ENCODE measurements around the gene VAV1. TPM values are rescaled to one million over a fixed set of nuclear protein-coding genes. Genes with fewer than 3 reads are reported as not detected.

VAV1 gene
- total RNA-seq, 1 experiment from 2014 or later: not detected

DNA sequence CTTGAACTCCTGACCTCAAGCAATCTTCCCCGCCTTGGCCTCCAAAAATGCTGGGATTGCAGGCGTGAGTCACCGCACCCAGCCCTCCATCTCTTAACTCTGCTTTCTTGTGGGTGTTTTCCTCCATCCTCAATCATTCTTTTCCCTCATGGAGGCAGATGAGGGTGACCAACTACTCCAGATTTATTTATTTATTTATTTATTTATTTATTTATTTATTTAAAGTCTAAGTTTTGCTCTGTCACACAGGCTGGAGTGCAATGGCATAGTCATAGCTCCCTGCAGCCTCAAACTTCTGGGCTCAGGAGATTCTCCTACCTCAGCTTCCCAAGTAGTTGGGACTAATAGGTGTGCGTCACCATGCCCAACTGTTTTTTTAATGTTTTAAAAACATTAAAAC, 14.9 kb downstream of the VAV1 start:
- POLR2A ChIA-PET: no interaction called here

DNA sequence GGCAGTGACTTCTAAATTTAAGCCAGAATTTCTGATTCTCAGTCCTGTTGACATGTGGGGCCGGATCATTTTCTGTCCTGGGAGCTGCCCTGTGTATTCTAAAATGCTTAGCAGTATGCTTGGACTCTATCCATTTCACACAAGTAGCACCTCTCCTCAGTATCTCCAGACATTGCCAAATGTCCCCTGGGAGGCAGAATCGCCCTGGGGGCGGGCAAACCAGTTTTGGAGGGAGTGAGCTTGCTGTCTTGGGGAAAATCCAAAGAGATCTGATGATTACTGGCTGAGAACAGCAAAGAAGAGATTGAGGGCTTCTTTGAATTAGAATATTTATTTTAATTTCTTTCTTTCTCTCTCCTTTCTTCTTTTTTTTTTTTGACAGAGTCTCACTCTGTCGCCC, 16.4 kb downstream of the VAV1 start:
- TF ChIP-seq CTCF (IDR thresholded peaks at IDR 0.05; ENCODE audit: insufficient read depth in 1 of 2, low read depth in 1 of 2, low read length in 1 of 2, severe bottlenecking in 1 of 2, unreplicated experiment in 1 of 2): no peak
- Mint-ChIP-seq H3K27ac (ENCODE audit: unreplicated experiment) (no peak overlapping the region), H3K9me3 (ENCODE audit: unreplicated experiment) (peaks cover 13% of the 10 kb centered on the region), H3K27me3 (ENCODE audit: insufficient read depth, unreplicated experiment) (no peaks in the 10 kb centered on the region), H3K36me3 (ENCODE audit: insufficient read depth, unreplicated experiment) (peaks cover 5% of the 10 kb centered on the region), H3K4me1 (ENCODE audit: low read depth, unreplicated experiment) (no peaks in the 10 kb centered on the region), H3K4me3 (ENCODE audit: unreplicated experiment) (no peak overlapping the region)
- no peaks in the 10 kb centered on the region for H3K4me1 ChIP-seq
- POLR2A ChIA-PET: interaction anchor here (0.7 kb wide), 1 partner anchor 48 kb away, joined by 4 read pairs; no protein-coding TSS in a partner anchor
- DNase-seq: no peak
- intact Hi-C loops (cut with micrococcal nuclease; ENCODE audit: unreplicated experiment): no loop called here
- H3K4me3 ChIP-seq (ENCODE audit: low read depth, low read length): no peak overlapping the region
- CTCF ChIA-PET: no interaction called here
- BruUV-seq (replicated peaks): no TSS peak
- H3K36me3 ChIP-seq (ENCODE audit: control insufficient read depth, insufficient read depth, low read length): no peaks in the 10 kb centered on the region
- no peaks in the 10 kb centered on the region for H3K9me3 ChIP-seq
- no peaks in the 10 kb centered on the region for H3K27me3 ChIP-seq (replicated peaks; ENCODE audit: control insufficient read depth, insufficient read depth, low read length)

More for the DNA sequence above, 14.9 kb downstream of the VAV1 start:
- Mint-ChIP-seq H3K27me3 (ENCODE audit: insufficient read depth, unreplicated experiment) (no peaks in the 10 kb centered on the region), H3K9me3 (ENCODE audit: unreplicated experiment) (peaks cover 10% of the 10 kb centered on the region), H3K36me3 (ENCODE audit: insufficient read depth, unreplicated experiment) (peaks cover 5% of the 10 kb centered on the region), H3K4me3 (ENCODE audit: unreplicated experiment) (no peak overlapping the region), H3K27ac (ENCODE audit: unreplicated experiment) (no peak overlapping the region), H3K4me1 (ENCODE audit: low read depth, unreplicated experiment) (no peaks in the 10 kb centered on the region)
- DNase-seq: no peak
- Histone ChIP-seq H3K4me1 (no peaks in the 10 kb centered on the region), H3K4me3 (ENCODE audit: low read depth, low read length) (no peak overlapping the region), H3K36me3 (ENCODE audit: control insufficient read depth, insufficient read depth, low read length) (no peaks in the 10 kb centered on the region), H3K27me3 (replicated peaks; ENCODE audit: control insufficient read depth, insufficient read depth, low read length) (no peaks in the 10 kb centered on the region), H3K9me3 (no peaks in the 10 kb centered on the region)
- TF ChIP-seq CTCF (IDR thresholded peaks at IDR 0.05; ENCODE audit: insufficient read depth in 1 of 2, low read depth in 1 of 2, low read length in 1 of 2, severe bottlenecking in 1 of 2, unreplicated experiment in 1 of 2): no peak
- no TSS peak for BruUV-seq (replicated peaks)
- intact Hi-C loops (cut with micrococcal nuclease; ENCODE audit: unreplicated experiment): no loop called here
- CTCF ChIA-PET: no interaction called here

DNA sequence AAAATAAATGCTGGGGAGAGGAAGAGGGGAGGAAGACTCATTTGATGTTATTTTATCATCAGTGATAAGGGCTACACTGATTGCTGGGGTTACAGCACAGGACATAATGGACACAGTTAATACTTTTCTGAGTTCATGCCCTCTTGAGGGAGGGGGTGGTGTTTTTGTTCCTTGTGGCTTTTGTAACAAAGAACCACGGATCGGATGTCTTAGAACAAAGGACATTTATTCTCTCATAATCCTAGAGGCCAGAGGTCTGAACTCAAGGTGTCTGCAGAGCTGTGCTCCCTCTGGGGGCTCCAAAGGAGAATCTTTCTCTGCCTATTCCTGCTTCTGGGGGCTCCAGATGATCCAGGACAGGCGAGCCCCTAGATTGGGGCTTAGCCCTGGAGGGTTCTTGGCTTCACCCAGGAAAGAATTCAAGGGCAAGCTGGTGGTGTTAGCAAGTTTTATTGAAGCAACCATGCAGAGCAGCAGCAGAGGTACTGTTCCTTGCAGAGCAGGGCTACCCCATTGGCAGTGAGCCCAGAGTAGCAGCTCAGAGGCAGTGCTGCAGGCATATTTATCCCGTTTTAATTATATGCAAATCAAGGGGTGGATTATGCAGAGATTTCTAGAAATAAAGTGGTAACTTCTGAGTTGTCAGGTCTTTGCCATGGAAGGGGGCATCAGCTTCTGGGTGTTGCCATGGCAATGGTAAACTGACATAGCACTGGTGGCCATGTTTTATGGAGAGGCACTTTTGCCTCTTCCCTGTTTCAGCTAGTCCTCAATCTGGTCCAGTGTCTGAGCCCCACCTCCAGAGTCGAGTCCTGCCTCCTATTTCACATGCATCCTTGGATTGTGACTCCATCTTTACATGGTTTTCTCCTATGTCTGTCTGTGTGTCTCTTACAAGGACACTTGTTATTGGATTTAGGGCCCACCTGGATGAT, 18.0 kb downstream of the VAV1 start:
- intact Hi-C loops (cut with micrococcal nuclease; ENCODE audit: unreplicated experiment): no loop called here
- BruUV-seq (replicated peaks): no TSS peak
- H3K27ac Mint-ChIP-seq (ENCODE audit: unreplicated experiment): no peak overlapping the region
- H3K9me3 ChIP-seq: 0 out of 2 replicates have a peak, but pooled peaks cover 3% of the 10 kb centered on the region
- no peaks in the 10 kb centered on the region for H3K4me1 Mint-ChIP-seq (ENCODE audit: low read depth, unreplicated experiment)
- no peak for TF ChIP-seq CTCF (IDR thresholded peaks at IDR 0.05; ENCODE audit: insufficient read depth in 1 of 2, low read depth in 1 of 2, low read length in 1 of 2, severe bottlenecking in 1 of 2, unreplicated experiment in 1 of 2)
- no peaks in the 10 kb centered on the region for H3K36me3 Mint-ChIP-seq (ENCODE audit: insufficient read depth, unreplicated experiment)
- no peaks in the 10 kb centered on the region for H3K4me1 ChIP-seq
- ChIA-PET POLR2A (interaction anchor here (0.6 kb wide), 1 partner anchor 342 kb away, joined by 4 read pairs; no protein-coding TSS in a partner anchor), CTCF (no interaction called here)
- no peaks in the 10 kb centered on the region for H3K27me3 ChIP-seq (replicated peaks; ENCODE audit: control insufficient read depth, insufficient read depth, low read length)
- no peak overlapping the region for H3K4me3 ChIP-seq (ENCODE audit: low read depth, low read length)
- H3K27me3 Mint-ChIP-seq (ENCODE audit: insufficient read depth, unreplicated experiment): no peaks in the 10 kb centered on the region
- DNase-seq: no peak
- no peaks in the 10 kb centered on the region for H3K36me3 ChIP-seq (ENCODE audit: control insufficient read depth, insufficient read depth, low read length)
- H3K9me3 Mint-ChIP-seq (ENCODE audit: unreplicated experiment): peaks cover 15% of the 10 kb centered on the region
- no peak overlapping the region for H3K4me3 Mint-ChIP-seq (ENCODE audit: unreplicated experiment)

Data from Caco-2 (cell line).